Measurements from ENCODE around the gene C16orf78.

C16orf78 gene

DNA sequence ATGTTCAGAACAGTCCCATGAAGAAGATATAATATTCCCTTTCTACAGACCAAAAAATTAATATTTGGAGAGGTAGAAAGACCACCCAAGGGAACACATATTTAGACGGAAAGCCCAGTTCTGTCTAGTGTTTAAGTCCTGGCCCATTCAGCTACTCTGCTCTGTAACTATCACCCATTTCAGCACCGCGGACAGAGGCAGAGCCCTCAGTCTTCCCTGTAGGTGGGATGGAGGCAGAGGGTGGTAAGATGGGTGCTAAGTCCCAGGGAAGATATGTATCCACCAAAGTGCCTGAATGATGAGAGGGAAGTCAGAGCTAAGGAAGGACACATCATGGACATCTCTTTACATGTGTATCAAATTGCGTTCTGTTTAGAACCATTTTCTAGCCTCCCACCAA lies 27.8 kb upstream of the C16orf78 start:
- H3K27ac ChIP-seq (ENCODE audit: low read depth, low read length) = no peak overlapping the region
- no peak overlapping the region for H4K91ac ChIP-seq (ENCODE audit: low read depth, low read length)
- H2AK5ac ChIP-seq (ENCODE audit: low read length) = no peak overlapping the region
- no CpG with 5 or more reads among the region's 4 CpGs for WGBS (ENCODE audit: extremely low coverage, insufficient coverage, insufficient read length)
- H4K12ac ChIP-seq (ENCODE audit: low read depth, low read length) = no peak overlapping the region
- H4K8ac ChIP-seq (ENCODE audit: low read depth, low read length) = no peak overlapping the region
- H3K4me2 ChIP-seq (ENCODE audit: low read length) = no peak overlapping the region
- no peak overlapping the region for H3K14ac ChIP-seq (ENCODE audit: low read length)
- H3K9me3 ChIP-seq (ENCODE audit: insufficient read depth, low read depth, low read length) = peaks cover 2% of the 10 kb centered on the region
- H3K36me3 ChIP-seq (ENCODE audit: control insufficient read depth in 1 of 2, insufficient read depth in 2 of 2, low read length in 2 of 2) = no peaks in the 10 kb centered on the region
- no peak overlapping the region for H2AFZ ChIP-seq (ENCODE audit: insufficient read depth, low read length, poor library complexity)
- no peak overlapping the region for H3K4ac ChIP-seq (ENCODE audit: low read depth, low read length)
- no peaks in the 10 kb centered on the region for H3K79me2 ChIP-seq (ENCODE audit: control insufficient read depth, insufficient read depth, low read length, poor library complexity)
- H3K79me1 ChIP-seq (ENCODE audit: low read length) = no peaks in the 10 kb centered on the region
- no peaks in the 10 kb centered on the region for H3K27me3 ChIP-seq (ENCODE audit: insufficient read depth, low read length)
- no peak overlapping the region for H2BK5ac ChIP-seq (ENCODE audit: low read depth, low read length, poor library complexity)
- DNase-seq = peak in 1 of 2 donors; percentile 23
- H3K23ac ChIP-seq (ENCODE audit: low read length) = no peak overlapping the region
- H2BK120ac ChIP-seq (ENCODE audit: insufficient read depth, low read length, poor library complexity) = no peak overlapping the region
- no peaks in the 10 kb centered on the region for H3K4me1 ChIP-seq (ENCODE audit: control insufficient read depth in 1 of 2, insufficient read depth in 2 of 2, low read length in 2 of 2)
- H3K9ac ChIP-seq (ENCODE audit: low read length) = no peak overlapping the region
- no peak overlapping the region for H3K4me3 ChIP-seq (ENCODE audit: low read depth, low read length)
- no peak overlapping the region for H2BK12ac ChIP-seq (ENCODE audit: low read length)
- no peak overlapping the region for H3K18ac ChIP-seq (ENCODE audit: low read length)

DNA sequence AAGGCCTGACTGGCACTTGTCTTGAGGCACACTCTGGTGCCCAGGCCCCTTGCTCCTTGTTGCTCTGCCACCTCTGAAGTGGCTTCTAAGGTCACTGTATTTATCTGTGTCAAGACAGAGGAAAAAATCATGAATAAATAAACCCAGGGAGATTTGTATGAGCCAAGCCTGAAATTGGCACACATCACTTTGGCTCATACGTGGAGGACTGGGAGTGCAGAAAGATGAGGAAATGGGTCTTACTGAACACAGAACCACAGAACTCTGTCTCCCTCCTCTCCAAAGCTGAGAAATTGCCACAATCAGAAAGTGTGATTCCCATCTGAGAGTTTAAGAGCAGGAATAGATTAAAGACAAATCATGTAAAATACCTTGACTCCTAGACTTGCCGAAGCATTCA lies 27.1 kb upstream of the C16orf78 start:
- H2BK120ac ChIP-seq (ENCODE audit: insufficient read depth, low read length, poor library complexity) = no peak overlapping the region
- no peak overlapping the region for H2BK5ac ChIP-seq (ENCODE audit: low read depth, low read length, poor library complexity)
- H2AFZ ChIP-seq (ENCODE audit: insufficient read depth, low read length, poor library complexity) = no peak overlapping the region
- no peak overlapping the region for H3K4ac ChIP-seq (ENCODE audit: low read depth, low read length)
- no peaks in the 10 kb centered on the region for H3K27me3 ChIP-seq (ENCODE audit: insufficient read depth, low read length)
- no CpG with 5 or more reads among the region's 2 CpGs for WGBS (ENCODE audit: extremely low coverage, insufficient coverage, insufficient read length)
- H3K4me1 ChIP-seq (ENCODE audit: control insufficient read depth in 1 of 2, insufficient read depth in 2 of 2, low read length in 2 of 2) = no peaks in the 10 kb centered on the region
- H3K9ac ChIP-seq (ENCODE audit: low read length) = no peak overlapping the region
- H2AK5ac ChIP-seq (ENCODE audit: low read length) = no peak overlapping the region
- H3K79me2 ChIP-seq (ENCODE audit: control insufficient read depth, insufficient read depth, low read length, poor library complexity) = no peaks in the 10 kb centered on the region
- H3K23ac ChIP-seq (ENCODE audit: low read length) = no peak overlapping the region
- no peaks in the 10 kb centered on the region for H3K79me1 ChIP-seq (ENCODE audit: low read length)
- H3K4me3 ChIP-seq (ENCODE audit: low read depth, low read length) = no peak overlapping the region
- H3K9me3 ChIP-seq (ENCODE audit: insufficient read depth, low read depth, low read length) = peaks cover 3% of the 10 kb centered on the region
- no peak overlapping the region for H4K12ac ChIP-seq (ENCODE audit: low read depth, low read length)
- no peak overlapping the region for H3K27ac ChIP-seq (ENCODE audit: low read depth, low read length)
- H3K4me2 ChIP-seq (ENCODE audit: low read length) = no peak overlapping the region
- H4K8ac ChIP-seq (ENCODE audit: low read depth, low read length) = no peak overlapping the region
- no peak overlapping the region for H2BK12ac ChIP-seq (ENCODE audit: low read length)
- DNase-seq = no peak
- H3K36me3 ChIP-seq (ENCODE audit: control insufficient read depth in 1 of 2, insufficient read depth in 2 of 2, low read length in 2 of 2) = no peaks in the 10 kb centered on the region
- H3K18ac ChIP-seq (ENCODE audit: low read length) = no peak overlapping the region
- no peak overlapping the region for H4K91ac ChIP-seq (ENCODE audit: low read depth, low read length)
- no peak overlapping the region for H3K14ac ChIP-seq (ENCODE audit: low read length)

DNA sequence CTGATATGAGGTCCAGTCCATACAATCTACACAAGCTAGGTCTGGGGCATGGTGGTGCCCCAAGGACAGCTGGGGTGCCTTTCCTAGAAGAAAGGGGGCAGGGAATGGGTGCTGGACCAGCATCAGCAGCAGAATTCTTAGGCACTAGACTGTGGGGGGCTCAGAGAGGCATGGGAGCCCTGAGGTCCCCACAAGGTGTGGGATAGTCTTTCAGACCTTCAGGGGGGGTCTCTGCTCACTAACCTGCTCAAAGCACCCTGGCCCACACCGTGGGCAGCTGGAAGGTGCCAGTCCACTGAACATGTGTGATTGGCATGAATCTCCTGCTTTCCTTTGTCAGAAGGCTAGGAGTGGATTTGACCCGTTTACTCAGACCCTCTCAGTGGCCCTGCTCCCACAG lies 26.1 kb upstream of the C16orf78 start:
- Histone ChIP-seq H2AFZ (ENCODE audit: insufficient read depth, low read length, poor library complexity) (no peak overlapping the region), H3K79me1 (ENCODE audit: low read length) (no peaks in the 10 kb centered on the region)

DNA sequence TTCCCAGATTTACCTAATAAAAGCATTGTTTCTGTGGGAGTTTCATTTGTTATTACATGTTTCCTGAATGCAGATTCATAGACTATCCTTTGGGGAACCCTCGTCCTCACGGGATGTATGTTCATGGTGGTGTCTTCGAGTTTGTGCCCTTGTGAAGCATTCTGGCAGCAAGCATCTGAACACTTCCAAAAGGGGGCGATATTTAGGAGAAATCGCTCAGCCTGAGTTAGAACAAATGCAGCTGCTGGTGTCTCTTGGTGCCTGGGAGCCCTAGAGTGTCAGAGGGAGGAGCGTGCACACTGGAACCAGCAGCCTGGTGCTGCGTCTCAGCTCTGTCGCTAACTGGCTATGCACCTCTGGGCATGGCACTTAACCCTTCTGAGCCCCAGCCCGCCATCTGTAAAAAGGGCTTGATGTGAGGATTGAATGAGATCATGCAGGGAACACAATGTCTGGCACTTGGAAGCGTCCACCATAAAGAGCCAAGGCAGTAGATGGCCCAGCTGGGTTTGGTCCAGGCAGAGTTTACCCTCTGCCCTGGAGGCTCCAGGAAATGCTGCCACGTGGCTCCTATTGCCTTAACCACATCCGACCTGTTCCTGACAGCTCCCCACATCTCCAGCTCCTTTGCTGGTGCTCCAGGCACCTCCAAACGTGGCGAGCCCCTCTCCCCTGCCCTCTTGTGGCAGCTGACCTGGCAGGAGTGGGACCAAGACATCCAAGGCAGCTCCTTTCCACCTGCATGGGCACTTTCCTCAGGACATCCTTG lies 25.0 kb upstream of the C16orf78 start:
- Histone ChIP-seq H3K9ac (ENCODE audit: low read length) (no peak overlapping the region), H4K12ac (ENCODE audit: low read depth, low read length) (no peak overlapping the region), H2BK5ac (ENCODE audit: low read depth, low read length, poor library complexity) (no peak overlapping the region), H3K4me2 (ENCODE audit: low read length) (no peak overlapping the region), H4K8ac (ENCODE audit: low read depth, low read length) (no peak overlapping the region), H2AK5ac (ENCODE audit: low read length) (no peak overlapping the region), H3K27me3 (ENCODE audit: insufficient read depth, low read length) (no peaks in the 10 kb centered on the region), H2AFZ (ENCODE audit: insufficient read depth, low read length, poor library complexity) (no peak overlapping the region), H3K4me1 (ENCODE audit: control insufficient read depth in 1 of 2, insufficient read depth in 2 of 2, low read length in 2 of 2) (no peaks in the 10 kb centered on the region), H4K91ac (ENCODE audit: low read depth, low read length) (no peak overlapping the region), H3K4me3 (ENCODE audit: low read depth, low read length) (no peak overlapping the region), H3K18ac (ENCODE audit: low read length) (no peak overlapping the region), H3K14ac (ENCODE audit: low read length) (no peak overlapping the region), H3K79me1 (ENCODE audit: low read length) (no peaks in the 10 kb centered on the region), H3K9me3 (ENCODE audit: insufficient read depth, low read depth, low read length) (peaks cover 3% of the 10 kb centered on the region), H3K27ac (ENCODE audit: low read depth, low read length) (no peak overlapping the region), H3K79me2 (ENCODE audit: control insufficient read depth, insufficient read depth, low read length, poor library complexity) (no peaks in the 10 kb centered on the region), H2BK120ac (ENCODE audit: insufficient read depth, low read length, poor library complexity) (no peak overlapping the region), H2BK12ac (ENCODE audit: low read length) (no peak overlapping the region), H3K23ac (ENCODE audit: low read length) (no peak overlapping the region), H3K36me3 (ENCODE audit: control insufficient read depth in 1 of 2, insufficient read depth in 2 of 2, low read length in 2 of 2) (no peaks in the 10 kb centered on the region), H3K4ac (ENCODE audit: low read depth, low read length) (no peak overlapping the region)
- DNase-seq = peak in 1 of 2 donors; percentile 5
- no CpG with 5 or more reads among the region's 14 CpGs for WGBS (ENCODE audit: extremely low coverage, insufficient coverage, insufficient read length)

More for the DNA sequence above, 26.1 kb upstream of the C16orf78 start:
- Histone ChIP-seq H4K91ac (ENCODE audit: low read depth, low read length) (no peak overlapping the region), H4K8ac (ENCODE audit: low read depth, low read length) (no peak overlapping the region), H3K9ac (ENCODE audit: low read length) (no peak overlapping the region), H2BK12ac (ENCODE audit: low read length) (no peak overlapping the region), H3K4me3 (ENCODE audit: low read depth, low read length) (no peak overlapping the region), H3K36me3 (ENCODE audit: control insufficient read depth in 1 of 2, insufficient read depth in 2 of 2, low read length in 2 of 2) (no peaks in the 10 kb centered on the region), H3K14ac (ENCODE audit: low read length) (no peak overlapping the region), H2AK5ac (ENCODE audit: low read length) (no peak overlapping the region), H3K18ac (ENCODE audit: low read length) (no peak overlapping the region), H3K23ac (ENCODE audit: low read length) (no peak overlapping the region), H2BK5ac (ENCODE audit: low read depth, low read length, poor library complexity) (no peak overlapping the region), H2BK120ac (ENCODE audit: insufficient read depth, low read length, poor library complexity) (no peak overlapping the region), H3K4me2 (ENCODE audit: low read length) (no peak overlapping the region), H3K4ac (ENCODE audit: low read depth, low read length) (no peak overlapping the region), H3K27me3 (ENCODE audit: insufficient read depth, low read length) (no peaks in the 10 kb centered on the region), H3K27ac (ENCODE audit: low read depth, low read length) (no peak overlapping the region), H3K4me1 (ENCODE audit: control insufficient read depth in 1 of 2, insufficient read depth in 2 of 2, low read length in 2 of 2) (no peaks in the 10 kb centered on the region), H3K9me3 (ENCODE audit: insufficient read depth, low read depth, low read length) (peaks cover 3% of the 10 kb centered on the region), H3K79me2 (ENCODE audit: control insufficient read depth, insufficient read depth, low read length, poor library complexity) (no peaks in the 10 kb centered on the region), H4K12ac (ENCODE audit: low read depth, low read length) (no peak overlapping the region)
- no CpG with 5 or more reads among the region's 2 CpGs for WGBS (ENCODE audit: extremely low coverage, insufficient coverage, insufficient read length)
- no peak for DNase-seq
